ENCODE measurements around the gene FST. TPM values are rescaled to one million over a fixed set of nuclear protein-coding genes. Genes with fewer than 3 reads are reported as not detected.

The FST gene
- total RNA-seq, 2 experiments from 2014 or later: not detected

- ChIA-PET CTCF (no interaction called here), POLR2A (interaction anchor here (0.6 kb wide), 1 partner anchor 86 kb away, joined by 3 read pairs; no protein-coding TSS in a partner anchor)
- DNase-seq (no peak), ATAC-seq (no peak)
- Mint-ChIP-seq H3K9me3 (ENCODE audit: insufficient read depth) (no peaks in the 10 kb centered on the region), H3K36me3 (ENCODE audit: low read depth) (no peaks in the 10 kb centered on the region), H3K4me3 (no peak overlapping the region), H3K27ac (no peak overlapping the region), H3K4me1 (ENCODE audit: low read depth) (no peaks in the 10 kb centered on the region), H3K27me3 (ENCODE audit: low read depth) (peaks cover 16% of the 10 kb centered on the region)
These were observed 26.3 kb upstream of the FST start for GRCh38 chr5:53453898-53454718.

DNA sequence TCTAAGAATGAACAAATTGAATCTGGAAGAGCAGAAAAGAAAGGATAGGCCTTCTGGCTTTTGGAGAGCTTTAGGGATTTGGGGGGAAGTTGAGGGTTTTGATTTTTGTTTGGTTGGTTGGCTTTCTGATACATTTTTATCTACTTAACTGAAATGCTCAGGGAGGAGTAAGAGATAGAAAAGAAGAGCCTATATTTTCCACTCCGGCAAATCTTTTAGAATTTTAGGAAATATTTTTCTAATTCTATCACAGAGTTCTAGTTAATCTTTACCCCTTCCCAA, 25.8 kb upstream of the FST start:
- Mint-ChIP-seq H3K9me3 (ENCODE audit: insufficient read depth) (no peaks in the 10 kb centered on the region), H3K27ac (no peak overlapping the region), H3K36me3 (ENCODE audit: low read depth) (no peaks in the 10 kb centered on the region), H3K4me1 (ENCODE audit: low read depth) (no peaks in the 10 kb centered on the region), H3K4me3 (no peak overlapping the region), H3K27me3 (ENCODE audit: low read depth) (peaks cover 17% of the 10 kb centered on the region)
- POLR2A ChIA-PET: no interaction called here
- ATAC-seq: no peak
- no peak for DNase-seq
- CTCF ChIA-PET: no interaction called here

GRCh38 chr5:53456366-53456765, 24.1 kb upstream of the FST start:
- no peak for ATAC-seq
- Mint-ChIP-seq H3K4me1 (ENCODE audit: low read depth) (no peaks in the 10 kb centered on the region), H3K9me3 (ENCODE audit: insufficient read depth) (no peaks in the 10 kb centered on the region), H3K36me3 (ENCODE audit: low read depth) (no peaks in the 10 kb centered on the region), H3K27me3 (ENCODE audit: low read depth) (peaks cover 17% of the 10 kb centered on the region), H3K4me3 (no peak overlapping the region), H3K27ac (no peak overlapping the region)
- CTCF ChIA-PET: no interaction called here
- no peak for DNase-seq
- POLR2A ChIA-PET: no interaction called here

- no peaks in the 10 kb centered on the region for H3K36me3 Mint-ChIP-seq (ENCODE audit: low read depth)
- H3K4me3 Mint-ChIP-seq: no peak overlapping the region
- ChIA-PET POLR2A (no interaction called here), CTCF (interaction anchor here (1.2 kb wide), 2 partner anchors 14 kb away, joined by 3 to 4 read pairs; no protein-coding TSS in a partner anchor)
- no peaks in the 10 kb centered on the region for H3K4me1 Mint-ChIP-seq (ENCODE audit: low read depth)
- ATAC-seq (no peak), DNase-seq (no peak)
- no peaks in the 10 kb centered on the region for H3K9me3 Mint-ChIP-seq (ENCODE audit: insufficient read depth)
- H3K27me3 Mint-ChIP-seq (ENCODE audit: low read depth): peaks cover 23% of the 10 kb centered on the region
- H3K27ac Mint-ChIP-seq: no peak overlapping the region
These were observed 16.4 kb upstream of the FST start for GRCh38 chr5:53463909-53464621.

GRCh38 chr5:53464722-53465121, 15.7 kb upstream of the FST start:
- Mint-ChIP-seq H3K4me3 (no peak overlapping the region), H3K27me3 (ENCODE audit: low read depth) (peaks cover 22% of the 10 kb centered on the region), H3K36me3 (ENCODE audit: low read depth) (no peaks in the 10 kb centered on the region), H3K9me3 (ENCODE audit: insufficient read depth) (no peaks in the 10 kb centered on the region), H3K27ac (no peak overlapping the region), H3K4me1 (ENCODE audit: low read depth) (no peaks in the 10 kb centered on the region)
- POLR2A ChIA-PET: no interaction called here
- CTCF ChIA-PET: interaction anchor here (1.2 kb wide), 1 partner anchor 13 kb away, joined by 4 read pairs; no protein-coding TSS in a partner anchor
- no peak for ATAC-seq
- DNase-seq: no peak

GRCh38 chr5:53469946-53470687, 10.3 kb upstream of the FST start:
- Mint-ChIP-seq H3K4me1 (ENCODE audit: low read depth) (no peaks in the 10 kb centered on the region), H3K27me3 (ENCODE audit: low read depth) (peaks cover 38% of the 10 kb centered on the region), H3K36me3 (ENCODE audit: low read depth) (no peaks in the 10 kb centered on the region), H3K27ac (no peak overlapping the region), H3K9me3 (ENCODE audit: insufficient read depth) (no peaks in the 10 kb centered on the region), H3K4me3 (no peak overlapping the region)
- ATAC-seq (no peak), DNase-seq (no peak)
- POLR2A ChIA-PET: no interaction called here
- CTCF ChIA-PET: no interaction called here

GRCh38 chr5:53472279-53472678, 8.2 kb upstream of the FST start:
- H3K27ac Mint-ChIP-seq: no peak overlapping the region
- POLR2A ChIA-PET: no interaction called here
- no peak for ATAC-seq
- CTCF ChIA-PET: interaction anchor here (1.4 kb wide), 1 partner anchor 22 kb away, joined by 3 read pairs; no protein-coding TSS in a partner anchor
- no peaks in the 10 kb centered on the region for H3K9me3 Mint-ChIP-seq (ENCODE audit: insufficient read depth)
- DNase-seq: no peak
- H3K4me1 Mint-ChIP-seq (ENCODE audit: low read depth): no peaks in the 10 kb centered on the region
- peaks cover 48% of the 10 kb centered on the region for H3K27me3 Mint-ChIP-seq (ENCODE audit: low read depth)
- no peaks in the 10 kb centered on the region for H3K36me3 Mint-ChIP-seq (ENCODE audit: low read depth)
- H3K4me3 Mint-ChIP-seq: no peak overlapping the region

- peaks cover 46% of the 10 kb centered on the region for H3K27me3 Mint-ChIP-seq (ENCODE audit: low read depth)
- no peak overlapping the region for H3K27ac Mint-ChIP-seq
- H3K4me3 Mint-ChIP-seq: no peak overlapping the region
- no peaks in the 10 kb centered on the region for H3K9me3 Mint-ChIP-seq (ENCODE audit: insufficient read depth)
- no peak for DNase-seq
- H3K36me3 Mint-ChIP-seq (ENCODE audit: low read depth): no peaks in the 10 kb centered on the region
- ChIA-PET POLR2A (no interaction called here), CTCF (interaction anchor here (0.5 to 1.4 kb wide), 2 partner anchors 23 to 1091 kb away, joined by 3 read pairs; no protein-coding TSS in a partner anchor)
- ATAC-seq: no peak
- H3K4me1 Mint-ChIP-seq (ENCODE audit: low read depth): no peaks in the 10 kb centered on the region
These were observed 7.5 kb upstream of the FST start for GRCh38 chr5:53472720-53473510.

- Mint-ChIP-seq H3K36me3 (ENCODE audit: low read depth) (no peaks in the 10 kb centered on the region), H3K27ac (no peak overlapping the region), H3K4me1 (ENCODE audit: low read depth) (peaks cover 3% of the 10 kb centered on the region), H3K27me3 (ENCODE audit: low read depth) (peaks cover 48% of the 10 kb centered on the region), H3K4me3 (no peak overlapping the region), H3K9me3 (ENCODE audit: insufficient read depth) (no peaks in the 10 kb centered on the region)
- DNase-seq (no peak), ATAC-seq (no peak)
- CTCF ChIA-PET: interaction anchor here (0.5 kb wide), 1 partner anchor 1090 kb away, joined by 3 read pairs; no protein-coding TSS in a partner anchor
- POLR2A ChIA-PET: no interaction called here
These were observed 6.8 kb upstream of the FST start for GRCh38 chr5:53473633-53474032.

- Mint-ChIP-seq H3K4me1 (ENCODE audit: low read depth) (peaks cover 12% of the 10 kb centered on the region), H3K27ac (no peak overlapping the region), H3K36me3 (ENCODE audit: low read depth) (no peaks in the 10 kb centered on the region), H3K27me3 (ENCODE audit: low read depth) (peaks cover 58% of the 10 kb centered on the region), H3K4me3 (no peak overlapping the region), H3K9me3 (ENCODE audit: insufficient read depth) (no peaks in the 10 kb centered on the region)
- POLR2A ChIA-PET: no interaction called here
- DNase-seq (no peak), ATAC-seq (no peak)
- CTCF ChIA-PET: no interaction called here
These were observed 5.1 kb upstream of the FST start for GRCh38 chr5:53475320-53475719.

- peaks cover 17% of the 10 kb centered on the region for H3K4me1 Mint-ChIP-seq (ENCODE audit: low read depth)
- no peak for ATAC-seq
- H3K27me3 Mint-ChIP-seq (ENCODE audit: low read depth): peaks cover 62% of the 10 kb centered on the region
- H3K4me3 Mint-ChIP-seq: no peak overlapping the region
- DNase-seq: no peak
- H3K9me3 Mint-ChIP-seq (ENCODE audit: insufficient read depth): no peaks in the 10 kb centered on the region
- H3K27ac Mint-ChIP-seq: no peak overlapping the region
- CTCF ChIA-PET: interaction anchor here (0.6 to 1.0 kb wide), 3 partner anchors 687 to 754 kb away, joined by 3 read pairs; no protein-coding TSS in a partner anchor
- H3K36me3 Mint-ChIP-seq (ENCODE audit: low read depth): no peaks in the 10 kb centered on the region
- POLR2A ChIA-PET: no interaction called here
These were observed 4.4 kb upstream of the FST start for GRCh38 chr5:53476019-53476418.
